Neural progenitor cell (in vitro differentiated cells): ENCODE data around the gene GPATCH2L. TPM values are rescaled to one million over a fixed set of nuclear protein-coding genes. Genes with fewer than 3 reads are reported as not detected.

Experiments used
- DNase-seq: peaks from one replicate; pipeline ENCODE4 v3.0.0-alpha.2; 2016; ENCODE audit warnings: low spot score
- H2AFZ ChIP-seq: fragments of 200-600 bp; sonication (generic); replicated peaks from 2 replicates; pipeline ENCODE4 v1.6.1; 2016; ENCODE audit warnings: antibody characterized with exemption
- H3F3A ChIP-seq: fragments of 200-600 bp; sonication (generic); 2 replicates; pipeline ENCODE4 v1.6.1; 2016; ENCODE audit warnings: antibody characterized with exemption, low read depth
- H3K27ac ChIP-seq: fragments of 200-600 bp; sonication (generic); 2 replicates; pipeline ENCODE4 v1.5.1; 2016; ENCODE audit warnings: mild to moderate bottlenecking
- H3K27me3 ChIP-seq: fragments of 200-600 bp; sonication (generic); 2 replicates; pipeline ENCODE4 v1.6.1; 2016; ENCODE audit warnings: mild to moderate bottlenecking, moderate library complexity
- H3K36me3 ChIP-seq: fragments of 200-600 bp; sonication (generic); 2 replicates; pipeline ENCODE4 v1.5.1; 2016
- H3K4me1 ChIP-seq: fragments of 200-600 bp; sonication (generic); 2 replicates; pipeline ENCODE4 v1.6.1; 2016; ENCODE audit warnings: mixed run types
- H3K4me2 ChIP-seq: fragments of 200-600 bp; sonication (generic); 2 replicates; pipeline ENCODE4 v1.6.1; 2016
- H3K4me3 ChIP-seq: fragments of 200-600 bp; sonication (generic); 2 replicates; pipeline ENCODE4 v1.5.1; 2016
- H3K79me2 ChIP-seq: fragments of 200-600 bp; sonication (generic); 2 replicates; pipeline ENCODE4 v1.6.1; 2016; ENCODE audit warnings: low read depth
- H3K9ac ChIP-seq: fragments of 200-600 bp; sonication (generic); 2 replicates; pipeline ENCODE4 v1.6.1; 2016
- H3K9me3 ChIP-seq: fragments of 200-600 bp; sonication (generic); 2 replicates; pipeline ENCODE4 v1.5.1; 2016; ENCODE audit warnings: low read depth
- H4K20me1 ChIP-seq: fragments of 200-600 bp; sonication (generic); 2 replicates; pipeline ENCODE4 v1.6.1; 2016; ENCODE audit warnings: low read depth
- H3K27ac Mint-ChIP-seq: 3 replicates; pipeline ENCODE4 v1.8.0; 2021; ENCODE audit warnings: mixed read lengths
- H3K27me3 Mint-ChIP-seq: 2 replicates; pipeline ENCODE4 v1.8.0; 2022; ENCODE audit warnings: low read depth, mild to moderate bottlenecking, inconsistent platforms, moderate library complexity, mixed read lengths; ENCODE audit not compliant: insufficient read depth
- H3K36me3 Mint-ChIP-seq: 3 replicates; pipeline ENCODE4 v1.8.0; 2021; ENCODE audit warnings: mixed read lengths
- H3K4me1 Mint-ChIP-seq: 3 replicates; pipeline ENCODE4 v1.8.0; 2021; ENCODE audit warnings: mixed read lengths
- H3K4me3 Mint-ChIP-seq: 3 replicates; pipeline ENCODE4 v1.8.0; 2021; ENCODE audit warnings: mild to moderate bottlenecking, moderate library complexity, mixed read lengths
- H3K9me3 Mint-ChIP-seq: 3 replicates; pipeline ENCODE4 v1.8.0; 2020; ENCODE audit warnings: mixed read lengths
- EZH2 ChIP-seq: fragments of 200-600 bp; sonication (generic); IDR thresholded peaks from 2 replicates; pipeline ENCODE4 v1.6.1; 2017; ENCODE audit warnings: antibody characterized with exemption, mild to moderate bottlenecking, moderate library complexity
- EZH2phosphoT487 ChIP-seq: fragments of 200-600 bp; sonication (generic); IDR thresholded peaks from 2 replicates; pipeline ENCODE4 v1.6.1; 2017; ENCODE audit warnings: antibody characterized with exemption
- total RNA-seq: library from RNA; depleted of rRNA; stranded (reverse); fragments of >200 nt; gene quantifications from 2 replicates; pipeline ENCODE4 v1.2.3, GENCODE V29; 2015; ENCODE audit warnings: low replicate concordance
- TF ChIP-seq, protein P1 (sequence below): fragments of 200-600 bp; sonication (generic); IDR thresholded peaks from 2 replicates; pipeline ENCODE4 v1.5.1; 2017; ENCODE audit warnings: antibody characterized with exemption, mild to moderate bottlenecking

Gene GPATCH2L
- 68.2 and 93.0 TPM in 2 replicates for total RNA-seq

DNA sequence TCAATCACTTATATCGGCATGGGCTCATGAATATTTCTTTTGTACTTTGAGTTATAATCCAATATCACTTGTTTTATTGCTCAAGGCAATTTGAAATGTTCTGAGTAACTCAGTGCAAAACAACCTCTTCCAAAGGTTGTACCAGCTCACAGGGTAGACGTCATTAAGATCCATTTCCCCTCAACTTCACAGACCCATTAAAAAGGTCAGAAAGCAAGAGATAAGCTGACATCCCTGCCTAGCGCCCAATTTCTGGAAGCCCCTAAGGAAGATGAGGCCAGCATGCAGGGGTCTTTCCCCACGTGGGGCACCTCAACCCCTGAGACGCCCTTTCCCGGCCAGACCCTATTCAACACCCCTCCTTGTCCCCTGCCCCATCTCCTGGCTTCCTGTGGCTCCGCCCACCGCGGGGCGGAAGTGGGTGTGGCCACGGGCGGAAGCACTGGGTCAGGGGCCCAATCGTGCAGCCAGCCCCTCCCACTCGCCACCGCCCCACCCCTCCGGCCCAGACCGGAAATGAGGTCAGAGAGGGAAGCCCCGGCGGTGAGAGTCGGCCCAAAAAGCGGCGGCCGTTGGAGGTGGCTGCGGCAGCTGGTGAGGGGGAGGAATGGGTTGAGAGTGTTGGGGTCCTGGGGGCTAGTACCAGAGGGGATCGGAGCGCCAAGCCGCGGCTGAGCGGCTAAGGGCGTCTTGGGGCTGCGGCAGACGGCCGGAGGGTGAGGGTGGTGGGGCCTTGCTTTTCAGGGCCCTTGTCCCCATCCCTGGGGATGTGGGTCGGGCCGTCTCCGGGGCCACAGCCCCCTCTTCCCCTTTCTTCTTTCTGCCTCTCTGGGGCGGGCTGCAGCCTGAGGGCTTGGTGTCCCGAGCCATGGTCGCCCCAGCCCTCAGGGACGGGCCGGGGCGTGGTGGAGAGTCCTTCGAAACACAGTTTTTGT, at the start of gene GPATCH2L:
Gene GPATCH2L (plus strand): TSS at position 525 of the 935 bp plus-strand sequence. CDS start 2,442 bp downstream, outside the sequence.
- no peaks in the 10 kb centered on the region for H3K9me3 ChIP-seq
- peak within 1 kb of the TSS; percentile 90 for H3K9ac ChIP-seq
- Mint-ChIP-seq H3K9me3 (no peaks in the 10 kb centered on the region), H3K27ac (peak within 1 kb of the TSS; percentile 92), H3K4me3 (peak within 1 kb of the TSS; percentile 99), H3K36me3 (peaks cover 7% of the 10 kb centered on the region), H3K4me1 (peaks cover 34% of the 10 kb centered on the region), H3K27me3 (no peaks in the 10 kb centered on the region)
- H3K4me3 ChIP-seq = peak within 1 kb of the TSS; percentile 70
- peaks cover 25% of the 10 kb centered on the region for H3K4me1 ChIP-seq
- H2AFZ ChIP-seq = peak within 1 kb of the TSS; percentile 87
- H4K20me1 ChIP-seq = peaks cover 44% of the 10 kb centered on the region
- H3K36me3 ChIP-seq = no peaks in the 10 kb centered on the region
- H3K79me2 ChIP-seq = peaks cover 49% of the 10 kb centered on the region
- H3K4me2 ChIP-seq = peak within 1 kb of the TSS; percentile 91
- peaks cover 43% of the 10 kb centered on the region for H3K27me3 ChIP-seq
- H3F3A ChIP-seq = peaks cover 5% of the 10 kb centered on the region
- H3K27ac ChIP-seq = peak within 1 kb of the TSS; percentile 69
- peak; percentile 97 for DNase-seq
- TF ChIP-seq, protein P1, sequence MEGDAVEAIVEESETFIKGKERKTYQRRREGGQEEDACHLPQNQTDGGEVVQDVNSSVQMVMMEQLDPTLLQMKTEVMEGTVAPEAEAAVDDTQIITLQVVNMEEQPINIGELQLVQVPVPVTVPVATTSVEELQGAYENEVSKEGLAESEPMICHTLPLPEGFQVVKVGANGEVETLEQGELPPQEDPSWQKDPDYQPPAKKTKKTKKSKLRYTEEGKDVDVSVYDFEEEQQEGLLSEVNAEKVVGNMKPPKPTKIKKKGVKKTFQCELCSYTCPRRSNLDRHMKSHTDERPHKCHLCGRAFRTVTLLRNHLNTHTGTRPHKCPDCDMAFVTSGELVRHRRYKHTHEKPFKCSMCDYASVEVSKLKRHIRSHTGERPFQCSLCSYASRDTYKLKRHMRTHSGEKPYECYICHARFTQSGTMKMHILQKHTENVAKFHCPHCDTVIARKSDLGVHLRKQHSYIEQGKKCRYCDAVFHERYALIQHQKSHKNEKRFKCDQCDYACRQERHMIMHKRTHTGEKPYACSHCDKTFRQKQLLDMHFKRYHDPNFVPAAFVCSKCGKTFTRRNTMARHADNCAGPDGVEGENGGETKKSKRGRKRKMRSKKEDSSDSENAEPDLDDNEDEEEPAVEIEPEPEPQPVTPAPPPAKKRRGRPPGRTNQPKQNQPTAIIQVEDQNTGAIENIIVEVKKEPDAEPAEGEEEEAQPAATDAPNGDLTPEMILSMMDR = no peak
- TF ChIP-seq EZH2 (no peak), EZH2phosphoT487 (no peak)

DNA sequence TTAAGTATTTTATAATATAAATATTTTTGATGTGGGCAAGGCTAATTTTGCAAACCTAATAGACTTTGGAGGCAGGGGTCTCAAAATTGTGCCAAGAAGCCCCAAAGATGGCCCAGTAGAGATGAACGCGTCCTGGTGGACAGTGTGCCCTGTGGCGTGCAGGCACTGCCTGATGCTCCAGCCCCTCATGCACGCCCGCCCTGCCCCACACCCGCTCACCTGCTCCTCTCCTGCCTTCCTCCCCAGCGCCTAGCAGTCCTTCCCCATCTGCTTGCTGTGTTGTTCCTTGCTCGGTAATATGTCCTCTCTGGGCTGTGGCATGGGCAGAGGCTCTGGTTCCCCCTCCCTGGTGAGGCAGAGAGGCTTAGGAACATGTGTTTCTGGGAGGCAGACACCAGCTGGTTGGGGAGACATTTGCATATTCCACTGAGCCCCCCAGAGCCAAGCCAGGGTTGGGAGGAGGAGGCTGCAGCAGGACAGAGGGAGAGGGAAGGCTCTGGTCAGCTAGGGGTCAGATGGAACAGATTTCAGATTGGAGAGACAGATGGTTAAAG, 46.8 kb upstream of the GPATCH2L start:
- H3K4me1 ChIP-seq = no peaks in the 10 kb centered on the region
- peaks cover 22% of the 10 kb centered on the region for H3K27me3 Mint-ChIP-seq
- H3K4me1 Mint-ChIP-seq = peaks cover 28% of the 10 kb centered on the region
- no peak for DNase-seq
- H3K9me3 Mint-ChIP-seq = peaks cover 3% of the 10 kb centered on the region
- TF ChIP-seq EZH2phosphoT487 = no peak
- no peak for TF ChIP-seq EZH2
- TF ChIP-seq, protein P1 = no peak
- no peaks in the 10 kb centered on the region for H3K79me2 ChIP-seq
- no peak overlapping the region for H2AFZ ChIP-seq
- no peaks in the 10 kb centered on the region for H3K36me3 ChIP-seq
- H3K9me3 ChIP-seq = no peaks in the 10 kb centered on the region
- no peaks in the 10 kb centered on the region for H3K27me3 ChIP-seq
- H3K27ac ChIP-seq = no peak overlapping the region
- no peaks in the 10 kb centered on the region for H3F3A ChIP-seq
- no peaks in the 10 kb centered on the region for H4K20me1 ChIP-seq
- peak overlapping the region; percentile 36 for H3K27ac Mint-ChIP-seq
- no peak overlapping the region for H3K4me3 ChIP-seq
- H3K4me2 ChIP-seq = no peak overlapping the region
- no peak overlapping the region for H3K4me3 Mint-ChIP-seq
- H3K36me3 Mint-ChIP-seq = no peaks in the 10 kb centered on the region
- no peak overlapping the region for H3K9ac ChIP-seq

DNA sequence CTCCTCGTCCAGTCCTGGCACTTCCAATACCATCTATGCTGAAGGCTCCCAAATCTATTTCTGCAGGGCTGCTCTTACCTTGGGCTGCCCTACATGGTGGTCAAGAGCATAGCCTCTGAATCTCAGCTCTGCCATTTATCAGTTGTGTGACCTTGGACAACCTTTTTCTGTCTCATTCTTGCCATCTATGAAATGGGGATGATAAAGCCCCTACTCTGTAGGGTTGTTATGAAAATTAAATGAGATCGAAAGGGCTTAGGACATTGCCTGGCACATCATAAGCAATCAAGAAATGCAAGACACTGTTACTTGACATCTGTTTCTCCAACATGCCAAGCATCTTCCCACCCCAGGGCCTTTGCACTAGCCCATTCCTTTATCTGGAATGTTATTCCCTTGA, 45.5 kb upstream of the GPATCH2L start:
- no peaks in the 10 kb centered on the region for H3K79me2 ChIP-seq
- peaks cover 3% of the 10 kb centered on the region for H3K9me3 Mint-ChIP-seq
- TF ChIP-seq EZH2phosphoT487 (no peak), EZH2 (no peak)
- TF ChIP-seq, protein P1 = no peak
- H2AFZ ChIP-seq = no peak overlapping the region
- no peaks in the 10 kb centered on the region for H3K36me3 Mint-ChIP-seq
- H3K9me3 ChIP-seq = no peaks in the 10 kb centered on the region
- H3K27me3 Mint-ChIP-seq = peaks cover 23% of the 10 kb centered on the region
- H3K27ac Mint-ChIP-seq = no peak overlapping the region
- no peak overlapping the region for H3K4me2 ChIP-seq
- DNase-seq = no peak
- no peak overlapping the region for H3K9ac ChIP-seq
- peaks cover 23% of the 10 kb centered on the region for H3K4me1 Mint-ChIP-seq
- no peak overlapping the region for H3K27ac ChIP-seq
- H3K4me3 ChIP-seq = no peak overlapping the region
- no peaks in the 10 kb centered on the region for H4K20me1 ChIP-seq
- no peaks in the 10 kb centered on the region for H3K36me3 ChIP-seq
- H3K27me3 ChIP-seq = no peaks in the 10 kb centered on the region
- no peaks in the 10 kb centered on the region for H3K4me1 ChIP-seq
- H3F3A ChIP-seq = no peaks in the 10 kb centered on the region
- no peak overlapping the region for H3K4me3 Mint-ChIP-seq
